Stomach (tissue), 4 donors: ENCODE data around the gene TNFSF10.

Source experiments
- POLR2A ChIP-seq, 4 donors: fragments of 450-650 bp; IDR thresholded peaks; one replicate each; pipeline ENCODE4 v1.6.1; 2016; ENCODE audit warnings: antibody characterized with exemption in 4 of 4, control low read depth in 2 of 4, mild to moderate bottlenecking in 1 of 4, moderate library complexity in 1 of 4
- TF ChIP-seq, protein P1 (sequence below), 7 experiments: fragments of 450-650 bp in 4 of 7; fragments of 200-600 bp in 3 of 7; sonication (generic) in 3 of 7; IDR thresholded peaks; one replicate each; pipeline ENCODE4 v1.5.1; 2016 to 2019; ENCODE audit warnings: antibody characterized with exemption in 7 of 7, control low read depth in 2 of 7, mild to moderate bottlenecking in 1 of 7

DNA sequence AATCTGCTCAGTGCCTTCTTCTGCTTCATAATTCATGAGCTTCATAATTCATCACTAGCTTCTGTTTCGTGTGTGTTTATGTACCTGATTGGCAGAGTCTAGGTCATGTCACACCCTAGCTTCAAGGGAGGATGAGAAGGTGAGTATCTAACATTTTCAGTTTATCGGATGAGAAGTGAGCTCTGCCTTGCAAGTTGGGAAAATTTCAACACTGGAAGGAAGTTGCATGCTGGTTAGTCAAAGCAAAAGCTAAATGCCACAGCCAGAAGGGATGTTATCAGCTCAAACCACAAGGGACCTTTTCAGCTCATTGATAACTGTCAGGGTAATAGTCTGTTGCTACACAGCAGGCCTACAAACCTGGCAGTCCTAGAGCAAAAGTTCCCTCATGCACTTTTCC, 7.3 kb upstream of the TNFSF10 start:
- TF ChIP-seq, protein P1, sequence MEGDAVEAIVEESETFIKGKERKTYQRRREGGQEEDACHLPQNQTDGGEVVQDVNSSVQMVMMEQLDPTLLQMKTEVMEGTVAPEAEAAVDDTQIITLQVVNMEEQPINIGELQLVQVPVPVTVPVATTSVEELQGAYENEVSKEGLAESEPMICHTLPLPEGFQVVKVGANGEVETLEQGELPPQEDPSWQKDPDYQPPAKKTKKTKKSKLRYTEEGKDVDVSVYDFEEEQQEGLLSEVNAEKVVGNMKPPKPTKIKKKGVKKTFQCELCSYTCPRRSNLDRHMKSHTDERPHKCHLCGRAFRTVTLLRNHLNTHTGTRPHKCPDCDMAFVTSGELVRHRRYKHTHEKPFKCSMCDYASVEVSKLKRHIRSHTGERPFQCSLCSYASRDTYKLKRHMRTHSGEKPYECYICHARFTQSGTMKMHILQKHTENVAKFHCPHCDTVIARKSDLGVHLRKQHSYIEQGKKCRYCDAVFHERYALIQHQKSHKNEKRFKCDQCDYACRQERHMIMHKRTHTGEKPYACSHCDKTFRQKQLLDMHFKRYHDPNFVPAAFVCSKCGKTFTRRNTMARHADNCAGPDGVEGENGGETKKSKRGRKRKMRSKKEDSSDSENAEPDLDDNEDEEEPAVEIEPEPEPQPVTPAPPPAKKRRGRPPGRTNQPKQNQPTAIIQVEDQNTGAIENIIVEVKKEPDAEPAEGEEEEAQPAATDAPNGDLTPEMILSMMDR (IDR thresholded peaks at IDR 0.05) = no peak
- no peak for TF ChIP-seq POLR2A (IDR thresholded peaks at IDR 0.05)
